Sciatic nerve (tissue), 2 donors: ENCODE data around the gene PPP1R1A. TPM values are rescaled to one million over a fixed set of nuclear protein-coding genes. Genes with fewer than 3 reads are reported as not detected.

Experiments used
- ATAC-seq: fragments of 200-7000 bp; cut with Tn5 transposase; one replicate; pipeline ENCODE4 v1.9.1; 2020; ENCODE audit warnings: mild to moderate bottlenecking, moderate library complexity
- DNase-seq: peaks from one replicate; pipeline ENCODE4 v3.0.0-alpha.2; 2020; ENCODE audit warnings: low spot score
- intact Hi-C: fragments of 100-400 bp; cut with DNase I; formaldehyde crosslinking; loops from one replicate; pipeline ENCODE4 v1.14.2; 2022
- total RNA-seq: library from RNA; stranded (reverse); fragmentation: NEBNext Ultra II Directional; extraction: Animal tissue kit (Norgen Biotek cat#: 25700); gene quantifications from one replicate; pipeline ENCODE4 v1.2.1, GENCODE V29; 2021
- donor health status: DM: no; HTN: no; CAD: no.
- donor health status: DM: no; HTN: no; CAD: no.

The PPP1R1A gene
- total RNA-seq, 1 donor from 2014 or later: 21.4 TPM

DNA sequence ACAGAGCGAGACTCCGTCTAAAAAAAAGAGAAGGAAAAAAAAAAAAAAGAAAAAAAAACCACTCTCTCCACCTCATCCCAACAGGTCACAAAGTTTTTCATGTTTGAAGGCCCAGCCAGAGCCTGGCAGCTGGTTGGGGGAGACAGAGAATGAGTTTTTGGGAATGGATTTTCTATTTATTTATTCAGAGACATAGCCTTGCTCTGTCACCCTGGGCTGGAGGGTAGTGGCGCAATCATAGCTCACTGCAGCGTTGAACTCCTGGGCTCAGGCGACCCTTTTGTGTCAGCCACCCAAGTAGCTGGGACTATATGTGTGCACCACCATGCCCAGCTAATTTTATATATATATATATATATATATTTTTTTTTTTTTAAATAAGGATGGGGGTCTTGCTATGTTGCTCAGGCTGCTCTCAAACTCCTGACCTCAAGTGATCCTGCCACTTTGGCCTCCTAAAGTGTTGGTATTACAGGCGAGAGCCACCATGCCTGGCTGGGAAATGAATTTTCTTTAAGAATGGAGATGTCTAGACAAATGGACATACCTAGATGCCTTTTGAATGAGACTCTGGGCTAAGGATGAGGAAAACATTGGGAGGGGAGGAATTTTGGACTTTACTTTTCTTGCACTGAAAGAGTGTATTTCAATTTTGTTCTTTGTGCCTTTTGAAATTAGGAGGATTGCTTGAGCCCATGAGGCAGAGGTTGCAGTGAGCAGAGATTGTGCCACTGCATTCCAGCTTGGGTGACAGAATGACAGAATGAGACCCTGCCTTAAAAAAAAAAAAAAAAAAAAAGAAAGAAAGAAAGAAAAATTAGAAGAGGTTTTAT lies 16.9 kb upstream of the PPP1R1A start:
- DNase-seq (no peak), ATAC-seq (no peak)
- intact Hi-C loops: no loop called here

DNA sequence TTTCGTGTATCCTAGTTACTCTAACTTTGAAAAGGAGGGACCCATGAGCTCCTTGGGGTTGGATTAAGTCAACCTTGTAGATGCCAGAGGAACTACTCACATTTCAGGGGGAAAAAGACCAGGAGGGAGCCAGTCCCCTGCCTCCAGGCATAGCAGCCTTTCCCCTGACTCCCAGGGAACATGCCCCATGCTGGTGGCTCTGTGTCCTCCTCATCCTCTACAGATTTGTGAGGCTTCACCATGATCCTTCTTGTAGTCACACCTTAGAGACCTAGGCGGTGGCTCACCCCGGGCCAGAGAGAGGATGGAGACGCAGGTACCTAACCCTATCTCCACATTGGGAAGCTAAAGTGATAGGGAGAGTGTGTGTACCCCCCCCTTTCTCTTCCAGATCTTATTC lies 16.0 kb upstream of the PPP1R1A start:
- DNase-seq (no peak), ATAC-seq (no peak)
- intact Hi-C loops: no loop called here

DNA sequence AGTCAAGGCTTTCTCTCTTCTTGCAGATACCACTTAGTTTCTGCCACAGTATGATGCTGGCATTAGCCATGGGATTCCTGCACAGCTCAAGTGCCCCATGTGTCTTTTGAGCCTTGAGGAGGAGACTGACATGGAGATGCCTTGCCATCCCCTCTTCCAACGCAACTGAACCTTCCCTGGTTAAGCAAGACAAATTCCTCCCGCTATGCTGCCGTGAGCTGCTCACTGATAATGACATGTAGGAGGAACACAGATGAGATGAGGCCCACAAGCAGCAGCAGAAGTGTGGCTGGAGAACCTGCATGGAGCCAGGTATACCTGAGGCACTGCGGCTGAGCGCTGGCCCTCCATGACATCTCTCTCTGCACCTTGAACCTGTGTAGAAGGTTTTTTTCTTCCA lies 15.4 kb upstream of the PPP1R1A start:
- ATAC-seq (no peak), DNase-seq (no peak)
- intact Hi-C loops: no loop called here

DNA sequence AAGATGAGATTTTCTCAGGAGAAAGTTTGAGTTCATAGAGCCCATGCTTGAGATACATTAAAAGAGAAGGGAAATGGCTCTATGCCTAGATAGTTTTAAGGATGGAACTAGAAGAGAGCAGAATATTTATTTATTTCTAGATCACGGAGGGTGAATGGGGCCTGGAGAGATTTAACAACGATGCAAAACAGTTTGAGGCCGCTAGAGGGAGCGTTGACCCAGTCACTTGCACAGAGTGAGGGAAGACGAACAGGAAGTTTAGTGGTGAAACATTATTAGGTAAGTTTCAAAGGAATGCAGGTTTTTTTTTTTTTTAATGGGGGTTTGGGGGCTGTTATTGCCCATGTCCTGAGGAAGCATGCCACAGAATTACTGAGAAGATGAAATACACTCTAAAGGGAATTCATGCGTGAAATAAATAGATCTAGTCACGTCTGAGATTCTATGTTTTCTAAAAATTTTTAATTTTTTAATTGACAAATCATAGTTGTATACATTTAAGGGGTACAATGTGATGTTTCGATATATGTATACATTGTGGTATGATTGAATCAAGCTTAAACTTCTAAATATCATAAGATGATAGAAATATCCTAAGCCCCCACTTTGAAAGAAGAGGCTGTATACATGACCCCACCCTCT lies 14.8 kb upstream of the PPP1R1A start:
- DNase-seq (peak; percentile 82), ATAC-seq (peak; percentile 91)
- intact Hi-C loops: no loop called here

DNA sequence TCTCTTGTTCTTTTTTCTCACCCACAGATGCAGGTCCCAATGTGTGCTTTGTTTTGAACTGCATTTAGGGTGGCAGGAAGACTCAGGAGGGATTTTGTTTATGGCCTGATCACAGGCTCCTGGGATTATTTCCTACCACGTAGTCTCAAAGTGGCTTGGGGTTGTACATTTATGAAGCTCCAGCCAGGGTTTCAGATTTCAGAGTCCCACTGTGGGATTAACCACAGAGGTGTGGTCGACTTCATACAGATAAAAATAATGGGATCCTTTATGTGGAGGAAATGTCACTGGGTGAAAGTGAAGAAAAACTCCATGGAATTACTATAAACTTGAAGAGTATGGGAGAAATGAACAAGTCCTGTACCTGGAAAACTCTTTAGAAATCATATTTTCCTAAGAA lies 14.2 kb upstream of the PPP1R1A start:
- intact Hi-C loops: no loop called here
- no peak for DNase-seq
- ATAC-seq: no peak

DNA sequence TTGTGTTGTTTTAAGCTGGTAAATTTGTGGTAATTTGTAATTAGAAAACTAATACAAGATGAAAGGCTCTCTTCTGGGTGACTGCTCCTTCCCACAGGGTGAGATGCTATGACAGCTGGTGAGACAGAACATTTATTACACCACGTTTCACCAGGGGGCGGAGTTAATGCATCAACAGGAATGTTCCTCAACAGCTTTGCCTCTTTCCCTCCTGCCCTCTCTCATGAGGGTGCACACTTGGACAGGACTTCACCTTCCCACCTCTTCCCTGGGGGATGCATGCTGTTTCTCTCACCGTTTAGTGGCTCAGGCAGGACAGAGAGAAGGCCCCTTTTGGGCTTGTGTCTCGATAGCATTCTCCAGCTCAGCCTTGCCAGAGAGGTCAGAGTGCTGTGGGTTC lies 13.4 kb upstream of the PPP1R1A start:
- no peak for DNase-seq
- intact Hi-C loops: no loop called here
- peak; percentile 21 for ATAC-seq

DNA sequence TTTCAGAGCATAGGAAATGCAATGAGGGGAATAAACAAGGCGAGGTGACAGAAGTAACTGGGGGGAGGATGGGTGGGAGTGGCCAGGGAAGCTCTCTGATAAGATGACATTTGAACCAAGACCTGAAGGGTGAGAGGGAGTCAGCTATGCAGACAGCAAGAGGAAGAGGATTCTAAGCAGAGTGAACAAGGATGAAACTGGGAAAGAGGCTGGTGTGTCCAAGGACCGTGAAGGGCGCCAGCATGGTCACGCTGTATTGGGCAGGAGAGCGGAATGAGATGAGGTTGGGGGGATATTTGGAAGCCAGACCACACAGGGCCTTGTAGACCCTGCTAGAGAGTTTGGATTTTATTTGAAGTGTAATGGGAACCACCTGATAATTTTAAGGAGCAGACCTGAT lies 10.5 kb upstream of the PPP1R1A start:
- intact Hi-C loops: no loop called here
- no peak for DNase-seq
- ATAC-seq: no peak

DNA sequence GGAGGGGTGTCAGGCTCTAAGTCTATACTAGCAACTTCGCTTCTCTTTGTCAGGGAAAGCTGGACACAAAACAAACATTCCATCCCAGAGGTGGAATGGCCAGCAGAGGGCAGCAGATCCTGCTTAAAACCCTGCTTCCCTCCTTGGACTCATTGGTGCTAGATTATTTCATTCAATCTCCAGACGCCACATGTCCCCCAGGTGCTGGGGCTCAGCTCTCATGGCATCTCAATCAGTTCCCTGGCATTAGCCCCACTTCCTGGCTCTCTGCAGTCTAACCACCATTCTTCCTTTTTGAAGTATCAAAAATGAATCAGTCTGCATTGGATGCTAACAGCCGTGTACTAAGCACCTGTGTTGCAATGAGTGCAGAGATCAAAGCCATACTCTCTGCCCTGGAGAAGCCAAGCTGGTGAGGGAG lies 8.1 kb upstream of the PPP1R1A start:
- intact Hi-C loops: no loop called here
- DNase-seq (peak; percentile 87), ATAC-seq (peak; percentile 77)

DNA sequence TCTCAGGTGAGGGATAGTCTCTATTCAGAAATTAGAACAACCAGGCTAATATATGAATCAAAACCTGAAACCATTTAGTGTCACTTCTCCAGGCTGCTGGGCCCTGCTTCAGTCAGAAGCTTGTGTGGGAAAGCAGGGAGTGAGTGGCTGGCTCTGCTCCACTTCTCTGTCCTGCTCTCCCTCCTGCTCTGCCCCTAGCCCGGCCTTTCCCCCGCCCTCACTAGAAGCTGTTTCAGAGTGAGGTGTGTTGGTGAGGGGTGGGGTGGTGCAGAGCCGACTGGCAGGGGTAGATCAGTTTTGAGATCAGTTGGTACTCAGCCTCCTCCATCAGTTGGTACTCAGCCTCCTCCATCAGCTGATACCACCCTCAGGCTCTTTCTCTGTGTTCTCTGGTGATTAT lies 7.0 kb upstream of the PPP1R1A start:
- ATAC-seq (no peak), DNase-seq (no peak)
- intact Hi-C loops: no loop called here

DNA sequence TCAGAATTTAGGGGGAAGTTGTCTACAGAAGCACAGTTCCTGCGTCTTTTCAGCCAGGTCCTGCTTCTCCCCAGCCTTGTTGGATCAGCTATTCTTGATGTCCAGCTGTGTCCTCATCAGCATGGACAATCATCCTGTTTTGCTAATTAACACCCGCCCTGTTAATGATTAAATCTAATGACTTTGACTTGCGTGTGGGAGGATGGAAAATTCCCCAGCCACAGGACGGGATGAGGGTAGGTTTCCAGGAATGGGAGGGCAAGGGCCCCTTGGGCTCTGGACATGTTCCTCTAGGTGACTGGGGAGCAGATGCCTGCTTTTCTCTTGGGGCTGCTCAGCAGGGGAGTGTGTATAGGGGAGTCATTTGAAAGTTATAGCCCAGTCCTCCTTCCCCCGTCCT lies 5.3 kb upstream of the PPP1R1A start:
- DNase-seq (no peak), ATAC-seq (no peak)
- intact Hi-C loops: no loop called here

DNA sequence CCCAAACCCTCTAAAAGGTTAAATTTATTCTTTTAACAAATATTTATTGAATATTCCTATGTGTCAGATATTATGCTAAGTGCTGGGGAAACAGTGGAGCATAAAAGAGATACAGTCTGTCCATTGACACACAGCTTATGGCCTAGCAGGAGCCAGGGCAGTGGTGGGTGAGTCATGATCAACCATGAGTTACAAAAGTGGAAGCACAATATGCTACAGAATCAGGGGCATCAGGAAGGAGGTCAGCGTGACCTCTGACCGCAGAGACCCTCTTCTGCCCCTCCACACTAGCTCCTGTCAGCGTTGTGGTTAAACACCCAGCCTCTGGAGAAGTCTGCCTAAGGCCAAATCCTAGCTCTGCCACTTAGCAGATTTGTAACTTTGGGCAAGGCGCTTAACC lies 4.7 kb upstream of the PPP1R1A start:
- no peak for DNase-seq
- intact Hi-C loops: no loop called here
- no peak for ATAC-seq

DNA sequence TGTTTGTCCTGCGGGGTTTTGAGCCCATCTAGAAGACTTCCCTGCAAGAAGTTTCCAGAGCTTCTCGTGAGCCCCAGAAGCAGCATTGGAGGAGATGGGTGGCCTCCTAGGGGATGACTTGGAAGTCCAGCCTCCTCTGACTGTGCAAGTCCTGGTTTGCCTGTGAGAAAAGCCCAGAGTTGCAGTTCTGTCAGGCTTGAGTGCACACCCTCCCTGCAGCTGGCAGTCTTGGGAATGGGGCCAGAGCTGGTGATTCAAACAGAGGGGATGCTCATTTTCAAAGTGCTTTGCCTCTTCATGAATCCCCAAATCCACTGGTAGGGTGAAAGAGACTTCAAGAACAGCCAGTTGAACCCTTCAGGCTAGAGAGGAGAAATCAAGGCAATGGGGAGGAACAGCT lies 3.9 kb upstream of the PPP1R1A start:
- ATAC-seq: no peak
- intact Hi-C loops: no loop called here

DNA sequence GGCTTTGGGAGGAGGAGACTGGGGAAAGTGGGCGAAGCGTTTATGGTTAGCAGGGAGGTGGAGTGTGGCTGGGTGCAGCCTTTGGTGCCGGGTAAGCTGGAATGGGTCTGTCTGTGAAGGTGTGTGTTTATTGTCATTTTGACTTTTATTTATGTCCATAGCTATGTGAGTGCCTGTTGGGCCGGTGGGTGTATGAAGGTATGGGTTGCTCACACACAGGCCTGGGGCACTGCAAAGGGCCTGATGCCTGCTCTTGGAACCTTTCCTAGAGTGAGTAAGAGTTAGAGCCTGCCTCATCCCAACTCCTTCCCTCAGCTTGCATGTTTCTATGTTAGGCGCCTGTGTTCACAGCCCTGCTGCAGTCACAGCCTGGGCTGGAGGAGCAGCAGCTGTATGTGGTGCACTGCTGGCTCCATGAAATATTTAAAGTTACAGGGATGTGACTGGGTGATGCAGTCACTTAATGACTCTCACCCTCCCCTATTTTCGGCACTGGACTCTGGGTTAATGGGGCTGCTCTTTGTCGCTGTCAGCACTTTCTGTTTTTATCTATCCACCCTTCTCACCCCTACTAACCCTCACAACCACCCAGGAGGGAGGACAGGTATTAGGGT lies 2.6 kb upstream of the PPP1R1A start:
- DNase-seq: no peak
- intact Hi-C loops: no loop called here
- peak; percentile 20 for ATAC-seq

More for the DNA sequence above, 3.9 kb upstream of the PPP1R1A start:
- no peak for DNase-seq

DNA sequence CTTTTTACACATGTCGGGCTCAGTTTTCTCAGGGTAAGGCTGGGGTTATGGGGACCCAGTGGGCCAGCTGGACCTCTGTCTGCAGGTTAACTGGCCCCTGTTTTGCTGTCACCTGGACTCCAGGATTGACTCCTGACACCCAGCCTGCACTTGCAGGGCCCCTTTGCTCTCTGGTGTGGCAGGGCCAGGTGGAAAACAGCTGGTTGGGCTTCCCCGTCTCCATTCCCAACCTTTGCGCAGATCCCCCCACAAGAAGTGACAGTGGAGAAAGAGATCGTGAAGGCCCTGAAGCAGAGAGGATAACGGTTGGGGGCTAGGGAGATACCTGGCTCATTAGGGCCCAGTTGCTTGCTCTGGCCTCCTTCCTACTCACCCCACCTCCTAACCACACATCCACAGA lies 1.5 kb upstream of the PPP1R1A start:
- no peak for DNase-seq
- ATAC-seq: no peak
- intact Hi-C loops: no loop called here

DNA sequence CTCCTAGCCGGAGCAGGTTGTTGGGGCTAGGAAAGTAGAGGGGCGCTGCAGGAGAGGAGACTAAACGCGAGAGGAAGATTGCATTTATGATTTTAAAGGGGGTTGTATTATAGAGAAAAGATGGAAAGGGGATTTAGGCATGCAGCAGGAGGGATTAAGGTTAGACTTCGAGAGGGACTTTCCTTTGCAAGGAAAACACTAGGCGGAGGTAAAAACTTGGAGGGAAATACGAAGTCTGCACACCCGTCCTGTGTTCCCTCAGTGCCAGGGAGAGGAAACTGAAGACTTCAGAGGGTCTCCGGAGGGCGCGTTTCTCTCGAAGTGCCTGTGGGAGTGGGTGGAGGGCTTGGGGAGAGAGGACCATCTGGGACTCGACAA lies 420 bp upstream of the PPP1R1A start:
- intact Hi-C loops: no loop called here
- no peak for ATAC-seq

DNA sequence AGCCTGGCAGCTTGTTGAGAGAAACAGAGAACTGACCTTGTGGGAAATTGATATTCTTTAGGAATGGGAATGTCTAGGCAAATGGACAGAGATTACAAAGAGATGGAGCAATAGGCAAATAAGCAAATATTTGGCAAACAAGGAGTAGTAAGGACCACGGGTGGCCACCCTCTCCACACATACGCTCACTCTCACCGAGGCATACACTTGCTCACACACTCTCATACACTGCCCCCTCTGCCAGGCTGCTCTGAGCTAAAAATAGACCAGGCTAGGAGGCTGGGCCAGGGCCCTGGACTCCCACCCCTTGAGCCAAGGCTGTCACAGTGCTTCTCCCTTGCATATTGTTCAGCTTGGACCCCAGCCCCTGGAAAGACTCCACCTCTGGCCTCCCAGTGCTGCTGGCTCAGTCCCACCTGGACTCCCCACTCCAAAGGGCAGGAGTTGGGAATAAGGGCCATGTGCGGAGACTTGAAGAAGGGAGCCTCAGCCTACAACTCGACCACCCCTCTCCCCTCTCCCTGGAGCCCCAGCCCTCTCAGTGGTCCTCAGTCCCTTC lies 1.1 kb downstream of the PPP1R1A start:
- ATAC-seq (peak; percentile 60), DNase-seq (no peak)
- intact Hi-C loops: no loop called here

More for the DNA sequence above, 420 bp upstream of the PPP1R1A start:
- no peak for DNase-seq

DNA sequence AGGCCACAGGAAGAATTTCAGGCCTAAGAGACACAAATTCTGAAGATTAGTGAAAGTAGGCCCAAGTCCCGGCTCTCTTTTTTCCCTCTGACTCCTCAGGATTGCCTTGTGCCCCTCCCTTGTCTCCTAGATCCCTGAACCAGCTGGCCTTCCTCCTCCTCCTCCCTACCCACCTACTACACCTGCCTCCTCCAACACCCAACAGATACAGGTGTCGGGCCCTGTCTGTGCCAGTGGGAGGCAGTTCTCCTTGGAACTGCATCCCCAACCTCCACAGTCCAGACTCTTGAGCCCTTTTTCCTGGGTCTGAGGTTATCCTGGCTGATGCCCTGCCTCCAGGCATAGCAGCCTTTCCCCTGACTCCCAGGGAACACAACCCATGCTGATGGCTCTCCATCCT lies 1.8 kb downstream of the PPP1R1A start:
- intact Hi-C loops: no loop called here
- DNase-seq (no peak), ATAC-seq (no peak)

DNA sequence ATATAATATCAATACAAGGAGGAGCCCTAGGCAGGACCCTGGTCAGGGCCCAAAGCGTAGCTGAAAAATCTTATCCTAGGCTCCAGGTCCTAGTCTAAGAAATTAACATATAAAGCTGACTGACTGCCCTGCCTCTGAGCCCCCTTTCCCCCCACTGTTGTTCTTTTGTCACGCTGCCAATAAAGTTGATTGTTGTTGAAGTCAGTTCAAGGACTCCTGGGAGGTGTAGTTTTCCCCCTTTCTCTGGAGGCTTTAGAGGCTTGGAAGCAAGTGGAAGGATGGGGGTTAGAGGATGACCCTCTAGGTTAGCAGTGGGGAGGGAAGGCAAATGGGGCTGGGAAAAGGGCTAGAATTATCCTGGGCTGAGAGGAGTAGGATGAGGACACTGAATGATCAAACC lies 3.2 kb downstream of the PPP1R1A start:
- ATAC-seq (no peak), DNase-seq (no peak)
- intact Hi-C loops: no loop called here

DNA sequence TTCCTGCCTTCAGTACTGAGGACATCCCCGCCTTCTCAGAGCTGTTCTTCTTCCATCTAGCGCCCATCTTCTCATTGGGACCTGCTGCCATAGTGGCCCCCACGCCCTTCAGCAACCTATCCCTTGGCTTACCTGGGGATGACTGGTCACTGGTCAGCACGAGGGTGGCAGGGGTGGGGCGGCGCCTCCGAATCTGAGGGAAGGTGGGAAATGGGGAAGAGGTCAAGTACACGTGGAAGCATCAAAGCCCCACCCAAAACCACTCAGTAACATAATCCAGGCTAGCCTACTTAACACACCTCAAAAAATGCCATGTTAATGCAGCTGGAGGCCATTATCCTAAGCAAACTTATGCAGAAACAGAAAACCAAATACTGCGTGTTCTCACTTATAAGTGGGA lies 4.3 kb downstream of the PPP1R1A start:
- DNase-seq (no peak), ATAC-seq (no peak)
- intact Hi-C loops: loop anchor here (5.0 kb wide), 1 partner anchor 1088 kb away; no protein-coding TSS in a partner anchor

DNA sequence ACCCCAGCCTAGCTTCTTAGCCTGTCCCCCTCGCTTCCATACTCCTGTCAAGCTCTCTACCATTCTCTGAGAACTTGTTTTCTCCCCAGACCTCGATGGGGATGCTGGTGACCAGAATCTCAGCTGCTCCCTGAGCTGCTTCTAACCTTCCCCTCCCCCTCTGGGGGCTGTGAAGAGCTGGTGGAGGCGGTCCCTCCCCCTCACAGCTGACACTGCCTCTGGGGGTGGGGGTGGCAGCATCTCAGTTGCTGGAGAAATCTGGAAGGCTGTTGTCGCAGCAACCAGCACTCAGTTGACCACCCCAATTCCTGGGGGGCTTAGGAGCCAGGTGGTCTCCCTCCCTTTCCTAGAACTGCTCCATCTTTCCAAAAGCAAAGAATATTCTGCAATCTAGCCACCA lies 4.7 kb downstream of the PPP1R1A start:
- intact Hi-C loops: loop anchor here (5.0 kb wide), 1 partner anchor 1089 kb away; no protein-coding TSS in a partner anchor
- DNase-seq: no peak
- no peak for ATAC-seq
